ENCODE results near the gene RNF150. TPM values are rescaled to one million over a fixed set of nuclear protein-coding genes. Genes with fewer than 3 reads are reported as not detected.
"Not testable (repeated sequence)": the region's sequence is repeated elsewhere in the genome, so short reads cannot be mapped to it uniquely, and the experiment has no call there.

The RNF150 gene
- total RNA-seq, 4 donors from 2014 or later: 1.6 to 21.2 (median 4.9) TPM

GRCh38 chr4:140834839-140835495, 298.3 kb downstream of the RNF150 start:
- no peak for DNase-seq
- Histone ChIP-seq H3K27ac (no peak overlapping the region), H3K27me3 (no peaks in the 10 kb centered on the region), H3K9me3 (no peaks in the 10 kb centered on the region), H3K4me3 (no peak overlapping the region), H3K36me3 (no peaks in the 10 kb centered on the region), H3K4me1 (no peaks in the 10 kb centered on the region)
- TF ChIP-seq CTCF (IDR thresholded peaks at IDR 0.05 in 4 of 5, conservative IDR thresholded peaks at IDR 0.05 in 1 of 5) (no peak), POLR2A (IDR thresholded peaks at IDR 0.05) (no peak)
- ATAC-seq: no peak
- intact Hi-C loops (cut with DNase I; ENCODE audit: low total_unique reads) (no loop called here), in situ Hi-C loops (cut with MboI; ENCODE audit: low sequenced_read_pairs in 4 of 4) (loop anchor here in 1 of 4 donors (25.0 kb wide), 1 partner anchor 102 kb away; no protein-coding TSS in a partner anchor)

GRCh38 chr4:140833280-140833679, 300.0 kb downstream of the RNF150 start:
- Histone ChIP-seq H3K27me3 (no peaks in the 10 kb centered on the region), H3K4me3 (no peak overlapping the region), H3K9me3 (no peaks in the 10 kb centered on the region), H3K36me3 (no peaks in the 10 kb centered on the region), H3K4me1 (no peaks in the 10 kb centered on the region), H3K27ac (no peak overlapping the region)
- DNase-seq: no peak
- in situ Hi-C loops (cut with MboI; ENCODE audit: low sequenced_read_pairs in 4 of 4) (loop anchor here in 1 of 4 donors (25.0 kb wide), 1 partner anchor 104 kb away; no protein-coding TSS in a partner anchor), intact Hi-C loops (cut with DNase I; ENCODE audit: low total_unique reads) (no loop called here)
- TF ChIP-seq POLR2A (IDR thresholded peaks at IDR 0.05) (no peak), CTCF (IDR thresholded peaks at IDR 0.05 in 4 of 5, conservative IDR thresholded peaks at IDR 0.05 in 1 of 5) (no peak)
- ATAC-seq: no peak

- ATAC-seq (no peak), DNase-seq (no peak)
- Histone ChIP-seq H3K27ac (no peak overlapping the region), H3K9me3 (no peaks in the 10 kb centered on the region), H3K27me3 (peaks cover 0 to 4% (median 0%) of the 10 kb centered on the region in 3 donors), H3K36me3 (no peaks in the 10 kb centered on the region), H3K4me1 (no peaks in the 10 kb centered on the region), H3K4me3 (no peak overlapping the region)
- TF ChIP-seq POLR2A (IDR thresholded peaks at IDR 0.05): no peak
- TF ChIP-seq CTCF (IDR thresholded peaks at IDR 0.05 in 4 of 5, conservative IDR thresholded peaks at IDR 0.05 in 1 of 5): no peak
- in situ Hi-C loops (cut with MboI; ENCODE audit: low sequenced_read_pairs in 4 of 4) (loop anchor here in 1 of 4 donors (25.0 kb wide), 1 partner anchor 107 kb away; no protein-coding TSS in a partner anchor), intact Hi-C loops (cut with DNase I; ENCODE audit: low total_unique reads) (no loop called here)
Observed at GRCh38 chr4:140829825-140830224, 303.4 kb downstream of the RNF150 start.

- ATAC-seq (no peak), DNase-seq (no peak)
- H3K4me3 ChIP-seq: no peak overlapping the region
- in situ Hi-C loops (cut with MboI; ENCODE audit: low sequenced_read_pairs in 4 of 4) (loop anchor here in 1 of 4 donors (25.0 kb wide), 1 partner anchor 111 kb away; no protein-coding TSS in a partner anchor), intact Hi-C loops (cut with DNase I; ENCODE audit: low total_unique reads) (no loop called here)
- TF ChIP-seq CTCF (IDR thresholded peaks at IDR 0.05 in 4 of 5, conservative IDR thresholded peaks at IDR 0.05 in 1 of 5) (no peak), POLR2A (IDR thresholded peaks at IDR 0.05) (no peak)
- H3K36me3 ChIP-seq: no peaks in the 10 kb centered on the region
- H3K27ac ChIP-seq: no peak overlapping the region
- no peaks in the 10 kb centered on the region for H3K9me3 ChIP-seq
- no peaks in the 10 kb centered on the region for H3K4me1 ChIP-seq
- peaks cover 0 to 4% (median 0%) of the 10 kb centered on the region in 3 donors for H3K27me3 ChIP-seq
Observed at GRCh38 chr4:140826701-140827027, 306.6 kb downstream of the RNF150 start.

- H3K27ac ChIP-seq; H3K36me3 ChIP-seq; ATAC-seq; H3K4me3 ChIP-seq; H3K27me3 ChIP-seq; in situ Hi-C loops (cut with MboI; ENCODE audit: low sequenced_read_pairs in 4 of 4); H3K9me3 ChIP-seq; DNase-seq; intact Hi-C loops (cut with DNase I; ENCODE audit: low total_unique reads); H3K4me1 ChIP-seq: not testable (repeated sequence)
Observed at GRCh38 chr4:140820520-140820919, 312.7 kb downstream of the RNF150 start.
